ENCODE results near the gene DDR2. TPM values are rescaled to one million over a fixed set of nuclear protein-coding genes. Genes with fewer than 3 reads are reported as not detected.

DDR2 gene
- total RNA-seq, 2 experiments from 2014 or later: 0.19 TPM; not detected in 1

- intact Hi-C loops (cut with micrococcal nuclease; ENCODE audit: unreplicated experiment): no loop called here
- no peak overlapping the region for H3K27ac ChIP-seq (ENCODE audit: low read depth, low read length, poor library complexity, severe bottlenecking)
- H3K9me2 ChIP-seq (ENCODE audit: insufficient read depth, low read length): no peaks in the 10 kb centered on the region
- no peaks in the 10 kb centered on the region; the same call in 1 of the 2 replicates for H4K20me1 ChIP-seq (ENCODE audit: insufficient read depth, low read length)
- H3K36me3 ChIP-seq (ENCODE audit: insufficient read depth, low read length): no peaks in the 10 kb centered on the region
- H3K9me3 ChIP-seq (ENCODE audit: low read length): no peaks in the 10 kb centered on the region
- ChIA-PET CTCF (ENCODE audit: unreplicated experiment) (no interaction called here), POLR2A (interaction anchor here (0.5 to 0.6 kb wide), 2 partner anchors 48 to 175 kb away, joined by 3 to 4 read pairs; no protein-coding TSS in a partner anchor)
- BruUV-seq (replicated peaks): no TSS peak
- no peak overlapping the region for H2AFZ ChIP-seq (ENCODE audit: low read length)
- TF ChIP-seq CTCF (conservative IDR thresholded peaks at IDR 0.05; ENCODE audit: low read length): no peak
- H3K4me3 ChIP-seq (ENCODE audit: low read depth, low read length, poor library complexity, severe bottlenecking): no peak overlapping the region
- no peak for DNase-seq (ENCODE audit: low spot score)
- no peak overlapping the region for H3K4me2 ChIP-seq (ENCODE audit: low read length)
- no peaks in the 10 kb centered on the region for H3K79me2 ChIP-seq (ENCODE audit: insufficient read depth, low read depth, low read length)
- no peaks in the 10 kb centered on the region for H3K4me1 ChIP-seq (ENCODE audit: insufficient read depth, low read length, poor library complexity, severe bottlenecking)
Measured at GRCh38 chr1:162734047-162734446, 101.8 kb downstream of the DDR2 start.

GRCh38 chr1:162736184-162736583 lies 103.9 kb downstream of the DDR2 start:
- TF ChIP-seq EZH2phosphoT487 (IDR thresholded peaks at IDR 0.05; ENCODE audit: borderline replicate concordance, low read depth, low read length) (no peak), CTCF (conservative IDR thresholded peaks at IDR 0.05; ENCODE audit: low read length) (no peak)
- Histone ChIP-seq H3K9me2 (ENCODE audit: insufficient read depth, low read length) (no peaks in the 10 kb centered on the region), H3K79me2 (ENCODE audit: insufficient read depth, low read depth, low read length) (no peaks in the 10 kb centered on the region), H3K36me3 (ENCODE audit: insufficient read depth, low read length) (no peaks in the 10 kb centered on the region), H3K9me3 (ENCODE audit: low read length) (no peaks in the 10 kb centered on the region), H3K4me3 (ENCODE audit: low read depth, low read length, poor library complexity, severe bottlenecking) (no peak overlapping the region), H3K27ac (ENCODE audit: low read depth, low read length, poor library complexity, severe bottlenecking) (no peak overlapping the region), H4K20me1 (ENCODE audit: insufficient read depth, low read length) (no peaks in the 10 kb centered on the region; the same call in 1 of the 2 replicates), H2AFZ (ENCODE audit: low read length) (no peak overlapping the region), H3K4me1 (ENCODE audit: insufficient read depth, low read length, poor library complexity, severe bottlenecking) (no peaks in the 10 kb centered on the region), H3K4me2 (ENCODE audit: low read length) (no peak overlapping the region)
- ChIA-PET CTCF (ENCODE audit: unreplicated experiment) (no interaction called here), POLR2A (no interaction called here)
- intact Hi-C loops (cut with micrococcal nuclease; ENCODE audit: unreplicated experiment): no loop called here
- no peak for DNase-seq (ENCODE audit: low spot score)
- BruUV-seq (replicated peaks): no TSS peak

GRCh38 chr1:162736633-162737067 lies 104.4 kb downstream of the DDR2 start:
- H3K4me3 ChIP-seq (ENCODE audit: low read depth, low read length, poor library complexity, severe bottlenecking): no peak overlapping the region
- TF ChIP-seq EZH2phosphoT487 (IDR thresholded peaks at IDR 0.05; ENCODE audit: borderline replicate concordance, low read depth, low read length) (no peak), CTCF (conservative IDR thresholded peaks at IDR 0.05; ENCODE audit: low read length) (no peak)
- H3K9me2 ChIP-seq (ENCODE audit: insufficient read depth, low read length): no peaks in the 10 kb centered on the region
- ChIA-PET POLR2A (no interaction called here), CTCF (ENCODE audit: unreplicated experiment) (no interaction called here)
- DNase-seq (ENCODE audit: low spot score): no peak
- no peak overlapping the region for H3K4me2 ChIP-seq (ENCODE audit: low read length)
- no peaks in the 10 kb centered on the region for H3K9me3 ChIP-seq (ENCODE audit: low read length)
- no peaks in the 10 kb centered on the region for H3K79me2 ChIP-seq (ENCODE audit: insufficient read depth, low read depth, low read length)
- H4K20me1 ChIP-seq (ENCODE audit: insufficient read depth, low read length): no peaks in the 10 kb centered on the region; the same call in 1 of the 2 replicates
- intact Hi-C loops (cut with micrococcal nuclease; ENCODE audit: unreplicated experiment): no loop called here
- H3K36me3 ChIP-seq (ENCODE audit: insufficient read depth, low read length): no peaks in the 10 kb centered on the region
- no TSS peak for BruUV-seq (replicated peaks)
- no peak overlapping the region for H2AFZ ChIP-seq (ENCODE audit: low read length)
- no peak overlapping the region for H3K27ac ChIP-seq (ENCODE audit: low read depth, low read length, poor library complexity, severe bottlenecking)
- no peaks in the 10 kb centered on the region for H3K4me1 ChIP-seq (ENCODE audit: insufficient read depth, low read length, poor library complexity, severe bottlenecking)

Measured in OCI-LY7 (cell line).